ENCODE data around the gene PLAGL2. TPM values are rescaled to one million over a fixed set of nuclear protein-coding genes. Genes with fewer than 3 reads are reported as not detected.

Gene PLAGL2
- total and polyA plus RNA-seq, 2 experiments from 2014 or later, result 13.2 to 28.2 TPM

GRCh38 chr20:32224463-32224862 lies 16.9 kb upstream of the PLAGL2 start:
- H3K4me3 ChIP-seq, result no peak overlapping the region
- H3K36me3 ChIP-seq (ENCODE audit: insufficient read depth), result peaks cover 39% of the 10 kb centered on the region
- TF ChIP-seq POLR2AphosphoS5 (IDR thresholded peaks at IDR 0.05; ENCODE audit: low read depth) (no peak), NANOG (IDR thresholded peaks at IDR 0.05; ENCODE audit: borderline replicate concordance) (no peak), CREB1 (CRISPR knock-in tag; IDR thresholded peaks at IDR 0.05; ENCODE audit: low read depth) (no peak), ZNF114 (CRISPR knock-in tag; IDR thresholded peaks at IDR 0.05) (no peak), EZH2phosphoT487 (IDR thresholded peaks at IDR 0.05; ENCODE audit: unreplicated experiment) (no peak), EZH2 (IDR thresholded peaks at IDR 0.05; ENCODE audit: low read depth, unreplicated experiment) (no peak)
- TF ChIP-seq, protein P1, sequence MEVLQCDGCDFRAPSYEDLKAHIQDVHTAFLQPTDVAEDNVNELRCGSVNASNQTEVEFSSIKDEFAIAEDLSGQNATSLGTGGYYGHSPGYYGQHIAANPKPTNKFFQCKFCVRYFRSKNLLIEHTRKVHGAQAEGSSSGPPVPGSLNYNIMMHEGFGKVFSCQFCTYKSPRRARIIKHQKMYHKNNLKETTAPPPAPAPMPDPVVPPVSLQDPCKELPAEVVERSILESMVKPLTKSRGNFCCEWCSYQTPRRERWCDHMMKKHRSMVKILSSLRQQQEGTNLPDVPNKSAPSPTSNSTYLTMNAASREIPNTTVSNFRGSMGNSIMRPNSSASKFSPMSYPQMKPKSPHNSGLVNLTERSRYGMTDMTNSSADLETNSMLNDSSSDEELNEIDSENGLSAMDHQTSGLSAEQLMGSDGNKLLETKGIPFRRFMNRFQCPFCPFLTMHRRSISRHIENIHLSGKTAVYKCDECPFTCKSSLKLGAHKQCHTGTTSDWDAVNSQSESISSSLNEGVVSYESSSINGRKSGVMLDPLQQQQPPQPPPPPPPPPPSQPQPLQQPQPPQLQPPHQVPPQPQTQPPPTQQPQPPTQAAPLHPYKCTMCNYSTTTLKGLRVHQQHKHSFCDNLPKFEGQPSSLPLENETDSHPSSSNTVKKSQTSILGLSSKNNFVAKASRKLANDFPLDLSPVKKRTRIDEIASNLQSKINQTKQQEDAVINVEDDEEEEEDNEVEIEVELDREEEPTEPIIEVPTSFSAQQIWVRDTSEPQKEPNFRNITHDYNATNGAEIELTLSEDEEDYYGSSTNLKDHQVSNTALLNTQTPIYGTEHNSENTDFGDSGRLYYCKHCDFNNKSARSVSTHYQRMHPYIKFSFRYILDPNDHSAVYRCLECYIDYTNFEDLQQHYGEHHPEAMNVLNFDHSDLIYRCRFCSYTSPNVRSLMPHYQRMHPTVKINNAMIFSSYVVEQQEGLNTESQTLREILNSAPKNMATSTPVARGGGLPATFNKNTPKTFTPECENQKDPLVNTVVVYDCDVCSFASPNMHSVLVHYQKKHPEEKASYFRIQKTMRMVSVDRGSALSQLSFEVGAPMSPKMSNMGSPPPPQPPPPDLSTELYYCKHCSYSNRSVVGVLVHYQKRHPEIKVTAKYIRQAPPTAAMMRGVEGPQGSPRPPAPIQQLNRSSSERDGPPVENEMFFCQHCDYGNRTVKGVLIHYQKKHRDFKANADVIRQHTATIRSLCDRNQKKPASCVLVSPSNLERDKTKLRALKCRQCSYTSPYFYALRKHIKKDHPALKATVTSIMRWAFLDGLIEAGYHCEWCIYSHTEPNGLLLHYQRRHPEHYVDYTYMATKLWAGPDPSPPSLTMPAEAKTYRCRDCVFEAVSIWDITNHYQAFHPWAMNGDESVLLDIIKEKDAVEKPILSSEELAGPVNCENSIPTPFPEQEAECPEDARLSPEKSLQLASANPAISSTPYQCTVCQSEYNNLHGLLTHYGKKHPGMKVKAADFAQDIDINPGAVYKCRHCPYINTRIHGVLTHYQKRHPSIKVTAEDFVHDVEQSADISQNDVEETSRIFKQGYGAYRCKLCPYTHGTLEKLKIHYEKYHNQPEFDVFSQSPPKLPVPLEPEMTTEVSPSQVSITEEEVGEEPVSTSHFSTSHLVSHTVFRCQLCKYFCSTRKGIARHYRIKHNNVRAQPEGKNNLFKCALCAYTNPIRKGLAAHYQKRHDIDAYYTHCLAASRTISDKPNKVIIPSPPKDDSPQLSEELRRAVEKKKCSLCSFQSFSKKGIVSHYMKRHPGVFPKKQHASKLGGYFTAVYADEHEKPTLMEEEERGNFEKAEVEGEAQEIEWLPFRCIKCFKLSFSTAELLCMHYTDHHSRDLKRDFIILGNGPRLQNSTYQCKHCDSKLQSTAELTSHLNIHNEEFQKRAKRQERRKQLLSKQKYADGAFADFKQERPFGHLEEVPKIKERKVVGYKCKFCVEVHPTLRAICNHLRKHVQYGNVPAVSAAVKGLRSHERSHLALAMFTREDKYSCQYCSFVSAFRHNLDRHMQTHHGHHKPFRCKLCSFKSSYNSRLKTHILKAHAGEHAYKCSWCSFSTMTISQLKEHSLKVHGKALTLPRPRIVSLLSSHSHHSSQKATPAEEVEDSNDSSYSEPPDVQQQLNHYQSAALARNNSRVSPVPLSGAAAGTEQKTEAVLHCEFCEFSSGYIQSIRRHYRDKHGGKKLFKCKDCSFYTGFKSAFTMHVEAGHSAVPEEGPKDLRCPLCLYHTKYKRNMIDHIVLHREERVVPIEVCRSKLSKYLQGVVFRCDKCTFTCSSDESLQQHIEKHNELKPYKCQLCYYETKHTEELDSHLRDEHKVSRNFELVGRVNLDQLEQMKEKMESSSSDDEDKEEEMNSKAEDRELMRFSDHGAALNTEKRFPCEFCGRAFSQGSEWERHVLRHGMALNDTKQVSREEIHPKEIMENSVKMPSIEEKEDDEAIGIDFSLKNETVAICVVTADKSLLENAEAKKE (CRISPR knock-in tag; IDR thresholded peaks at IDR 0.05), result no peak
- H3K4me3 Mint-ChIP-seq, result no peak overlapping the region
- no peaks in the 10 kb centered on the region for H3K4me1 ChIP-seq (ENCODE audit: insufficient read depth)
- no peaks in the 10 kb centered on the region for H3K4me1 Mint-ChIP-seq
- peaks cover 30% of the 10 kb centered on the region for H4K20me1 ChIP-seq (replicated peaks; ENCODE audit: insufficient read depth)
- H2AFZ ChIP-seq, result no peak overlapping the region
- peaks cover 46% of the 10 kb centered on the region for H3K36me3 Mint-ChIP-seq (ENCODE audit: low read depth)
- 0 out of 2 replicates have a peak, but pooled peaks cover 3% of the 10 kb centered on the region for H3K79me2 ChIP-seq (replicated peaks; ENCODE audit: insufficient read depth)
- H3F3A ChIP-seq (replicated peaks; ENCODE audit: low read depth), result peaks cover 7% of the 10 kb centered on the region; the same call in 1 of the 2 replicates
- ATAC-seq, result no peak
- no peaks in the 10 kb centered on the region for H3K27me3 ChIP-seq (ENCODE audit: insufficient read depth)
- H3K27ac Mint-ChIP-seq, result no peak overlapping the region
- no peak overlapping the region for H3K27ac ChIP-seq (ENCODE audit: low read depth)
- H3K27me3 Mint-ChIP-seq (ENCODE audit: insufficient read depth, low read depth, poor library complexity), result no peaks in the 10 kb centered on the region
- no peak for DNase-seq (ENCODE audit: low spot score)
- H3K4me2 ChIP-seq, result no peak overlapping the region
- no peaks in the 10 kb centered on the region for H3K9me3 Mint-ChIP-seq
- no peaks in the 10 kb centered on the region for H3K9me2 ChIP-seq (ENCODE audit: insufficient read depth)

All from GM23338 (cell line).